B cell (primary cell): ENCODE measurements around the gene MAP3K5. TPM values are rescaled to one million over a fixed set of nuclear protein-coding genes. Genes with fewer than 3 reads are reported as not detected.

ENCODE experiments used
- ATAC-seq: fragments of 200-7000 bp; cut with Tn5 transposase; one replicate; pipeline ENCODE4 v1.10.0; 2021; ENCODE audit warnings: low read depth, mild to moderate bottlenecking, moderate number of reproducible peaks, moderate library complexity
- CTCF ChIA-PET: fragments of 350-600 bp; sonication (Branson Sonifier 250); formaldehyde crosslinking; loops from one replicate; lab custom pipeline; 2021; ENCODE audit warnings: antibody characterized with exemption, inconsistent platforms; lab: Charles Lee
- POLR2A ChIA-PET: fragments of 350-600 bp; sonication (Branson Sonifier 250); formaldehyde crosslinking; loops from one replicate; lab custom pipeline; 2021; ENCODE audit warnings: antibody characterized with exemption; lab: Charles Lee
- DNase-seq: peaks from one replicate; pipeline ENCODE4 v3.0.0; 2013
- H2AFZ ChIP-seq: 2 replicates; pipeline ENCODE4 v1.6.1; 2012; ENCODE audit warnings: mild to moderate bottlenecking, low read depth, low read length; ENCODE audit not compliant: insufficient read depth, poor library complexity, severe bottlenecking
- H3K27ac ChIP-seq, 2 donors: 1 replicate in 1 of 2; 2 replicates in 1 of 2; pipeline ENCODE4 v1.5.1; 2012 to 2013; ENCODE audit warnings: low read length in 2 of 2, mild to moderate bottlenecking in 2 of 2, moderate library complexity in 1 of 2
- H3K27me3 ChIP-seq, 4 experiments: fragments of 200-600 bp in 1 of 4; sonication (generic) in 1 of 4; replicated peaks in 1 of 4; 1 replicate in 2 of 4; 2 replicates in 2 of 4; pipeline versions ENCODE4 v1.6.1 to v1.7.0; 2013 to 2016; ENCODE audit warnings: low read length in 3 of 4, mild to moderate bottlenecking in 2 of 4, mixed read lengths in 1 of 4, moderate library complexity in 1 of 4; ENCODE audit not compliant: insufficient read depth in 4 of 4, control insufficient read depth in 3 of 4; ENCODE audit errors: control extremely low read depth in 1 of 4
- H3K36me3 ChIP-seq, 2 experiments: replicated peaks in 1 of 2; 1 replicate in 1 of 2; 2 replicates in 1 of 2; pipeline versions ENCODE4 v1.6.1 to v1.7.1; 2013; ENCODE audit warnings: low read length in 1 of 2; ENCODE audit not compliant: insufficient read depth in 2 of 2, control insufficient read depth in 1 of 2; ENCODE audit errors: control extremely low read depth in 1 of 2, extremely low read depth in 1 of 2
- H3K4me1 ChIP-seq, 2 donors: fragments of 200-600 bp in 1 of 2; sonication (generic) in 1 of 2; 1 replicate in 1 of 2; 2 replicates in 1 of 2; pipeline versions ENCODE4 v1.5.1 to v1.6.1; 2013 to 2017; ENCODE audit warnings: low read length in 2 of 2; ENCODE audit not compliant: control insufficient read depth in 2 of 2, insufficient read depth in 2 of 2
- H3K4me2 ChIP-seq: replicated peaks from 2 replicates; pipeline ENCODE3; 2012; ENCODE audit warnings: mild to moderate bottlenecking, low read depth, low read length; ENCODE audit not compliant: poor library complexity, severe bottlenecking
- H3K4me3 ChIP-seq, 5 experiments: fragments of 200-600 bp in 1 of 5; sonication (generic) in 1 of 5; 1 replicate in 3 of 5; 2 replicates in 2 of 5; pipeline versions ENCODE4 v1.5.1 to v1.7.0; 2011 to 2016; ENCODE audit warnings: low read length in 4 of 5, mild to moderate bottlenecking in 4 of 5, low read depth in 2 of 5, control low read depth in 1 of 5, moderate library complexity in 1 of 5; ENCODE audit not compliant: insufficient read depth in 1 of 5; ENCODE audit errors: control extremely low read depth in 1 of 5, extremely low read depth in 1 of 5
- H3K79me2 ChIP-seq: fragments of 200-600 bp; sonication (generic); one replicate; pipeline ENCODE4 v1.6.0; 2016; ENCODE audit warnings: low read length; ENCODE audit not compliant: control insufficient read depth, insufficient read depth
- H3K9ac ChIP-seq: fragments of 200-600 bp; sonication (generic); 2 replicates; pipeline ENCODE4 v1.6.1; 2017; ENCODE audit warnings: mild to moderate bottlenecking, low read length, moderate library complexity
- H3K9me3 ChIP-seq, 3 donors: one replicate each; pipeline versions ENCODE4 v1.6.1 to v1.7.1; 2013; ENCODE audit warnings: low read length in 2 of 3; ENCODE audit not compliant: control insufficient read depth in 2 of 3, insufficient read depth in 1 of 3; ENCODE audit errors: control extremely low read depth in 1 of 3
- H4K20me1 ChIP-seq: 2 replicates; pipeline ENCODE4 v1.6.0; 2012; ENCODE audit warnings: mild to moderate bottlenecking, low read length; ENCODE audit not compliant: insufficient read depth, control insufficient read depth, poor library complexity, severe bottlenecking
- H3K27ac Mint-ChIP-seq: one replicate; pipeline ENCODE4 v1.8.0; 2021; ENCODE audit warnings: mixed read lengths
- H3K27me3 Mint-ChIP-seq: one replicate; pipeline ENCODE4 v1.8.0; 2021; ENCODE audit warnings: mixed read lengths
- H3K4me1 Mint-ChIP-seq: one replicate; pipeline ENCODE4 v1.8.0; 2021; ENCODE audit warnings: mixed read lengths
- H3K4me3 Mint-ChIP-seq: one replicate; pipeline ENCODE4 v1.8.0; 2021; ENCODE audit warnings: mixed read lengths
- H3K9me3 Mint-ChIP-seq: one replicate; pipeline ENCODE4 v1.8.0; 2022; ENCODE audit warnings: mixed read lengths; ENCODE audit not compliant: insufficient read depth
- EZH2 ChIP-seq: IDR thresholded peaks from 2 replicates; pipeline ENCODE4 v1.6.1; 2012; ENCODE audit warnings: borderline replicate concordance, low read depth, mild to moderate bottlenecking, moderate library complexity, low read length; ENCODE audit not compliant: insufficient read depth, poor library complexity, severe bottlenecking
- WGBS: methylation state at CpG from one replicate; pipeline ENCODE4 v1.1.5; 2013; ENCODE audit warnings: missing lambda C conversion rate; ENCODE audit not compliant: insufficient coverage; 5-methylcytosine and 5-hydroxymethylcytosine counted together
- intact Hi-C: fragments of 100-400 bp; cut with micrococcal nuclease; formaldehyde crosslinking; loops from one replicate; pipeline ENCODE4 v1.10.0; 2022
- polyA plus RNA-seq: library from polyadenylated mRNA; depleted of rRNA; stranded (reverse); fragments of >200 nt; gene quantifications from 2 replicates; pipeline ENCODE4 v1.2.3, GENCODE V29; 2012
- total RNA-seq, 2 donors: library from RNA; stranded (reverse); fragments of 120-200 nt in 1 of 2; gene quantifications; 1 replicate in 1 of 2; 2 replicates in 1 of 2; pipeline versions ENCODE4 v1.2.3 to v1.2.4, GENCODE V29; 2013 to 2022
- TF ChIP-seq, protein P1 (sequence below): fragments of 200-600 bp; IDR thresholded peaks from one replicate; pipeline ENCODE4 v1.8.0; 2022; ENCODE audit warnings: antibody characterized with exemption, mild to moderate bottlenecking

The MAP3K5 gene
- total and polyA plus RNA-seq, 2 donors (not counting 1 experiment from before 2014, with no cell fraction given): 5.7 to 34.1 TPM

DNA sequence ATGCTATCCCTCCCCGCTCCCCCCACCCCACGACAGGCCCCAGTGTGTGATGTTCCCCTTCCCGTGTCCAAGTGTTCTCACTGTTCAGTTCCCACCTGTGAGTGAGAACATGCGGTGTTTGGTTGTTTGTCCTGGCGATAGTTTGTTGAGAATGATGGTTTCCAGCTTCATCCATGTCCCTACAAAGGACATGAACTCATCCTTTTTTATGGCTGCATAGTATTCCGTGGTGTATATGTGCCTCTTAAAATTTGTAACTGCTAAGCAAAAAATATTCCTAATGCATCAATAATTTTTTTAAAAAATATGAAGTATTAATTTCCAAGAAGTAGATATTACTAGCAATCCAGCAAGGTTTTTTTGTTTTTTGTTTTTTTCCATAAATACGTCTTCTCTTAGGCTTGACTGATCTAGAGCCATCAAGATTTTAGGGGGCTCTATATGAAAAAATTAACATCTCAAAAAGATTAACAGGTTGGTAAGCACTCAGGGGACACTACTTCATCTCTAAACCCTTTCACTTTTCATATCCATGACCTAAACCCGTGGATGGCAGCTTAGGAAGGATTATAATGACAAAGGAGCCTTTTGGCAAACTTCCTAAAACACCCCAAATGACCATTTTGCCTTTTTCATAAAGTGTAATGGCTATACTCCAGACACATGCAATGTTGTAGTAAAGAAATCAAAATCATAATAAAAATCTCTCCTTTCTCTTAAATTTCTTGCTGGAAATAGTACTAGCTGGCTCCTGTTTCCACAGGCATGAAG lies 256.2 kb downstream of the MAP3K5 start:
- no CpG with 5 or more reads among the region's 8 CpGs for WGBS
- H3K79me2 ChIP-seq: no peaks in the 10 kb centered on the region
- CTCF ChIA-PET: no interaction called here

More for the DNA sequence above, 256.2 kb downstream of the MAP3K5 start:
- DNase-seq: no peak
- POLR2A ChIA-PET: no interaction called here
- no peaks in the 10 kb centered on the region for H4K20me1 ChIP-seq
- H3K9me3 Mint-ChIP-seq: peaks cover 2% of the 10 kb centered on the region
- no peak overlapping the region for H2AFZ ChIP-seq
- H3K9ac ChIP-seq: no peak overlapping the region
- H3K27me3 Mint-ChIP-seq: peaks cover 18% of the 10 kb centered on the region
- no peak for ATAC-seq
- H3K9me3 ChIP-seq: no peaks in the 10 kb centered on the region
- no peak overlapping the region for H3K4me3 Mint-ChIP-seq
- H3K4me2 ChIP-seq: no peak overlapping the region
- no peaks in the 10 kb centered on the region for H3K4me1 ChIP-seq
- peaks cover 0 to 2% (median 0%) of the 10 kb centered on the region in 4 experiments for H3K27me3 ChIP-seq
- H3K27ac ChIP-seq: no peak overlapping the region
- TF ChIP-seq, protein P1, sequence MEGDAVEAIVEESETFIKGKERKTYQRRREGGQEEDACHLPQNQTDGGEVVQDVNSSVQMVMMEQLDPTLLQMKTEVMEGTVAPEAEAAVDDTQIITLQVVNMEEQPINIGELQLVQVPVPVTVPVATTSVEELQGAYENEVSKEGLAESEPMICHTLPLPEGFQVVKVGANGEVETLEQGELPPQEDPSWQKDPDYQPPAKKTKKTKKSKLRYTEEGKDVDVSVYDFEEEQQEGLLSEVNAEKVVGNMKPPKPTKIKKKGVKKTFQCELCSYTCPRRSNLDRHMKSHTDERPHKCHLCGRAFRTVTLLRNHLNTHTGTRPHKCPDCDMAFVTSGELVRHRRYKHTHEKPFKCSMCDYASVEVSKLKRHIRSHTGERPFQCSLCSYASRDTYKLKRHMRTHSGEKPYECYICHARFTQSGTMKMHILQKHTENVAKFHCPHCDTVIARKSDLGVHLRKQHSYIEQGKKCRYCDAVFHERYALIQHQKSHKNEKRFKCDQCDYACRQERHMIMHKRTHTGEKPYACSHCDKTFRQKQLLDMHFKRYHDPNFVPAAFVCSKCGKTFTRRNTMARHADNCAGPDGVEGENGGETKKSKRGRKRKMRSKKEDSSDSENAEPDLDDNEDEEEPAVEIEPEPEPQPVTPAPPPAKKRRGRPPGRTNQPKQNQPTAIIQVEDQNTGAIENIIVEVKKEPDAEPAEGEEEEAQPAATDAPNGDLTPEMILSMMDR: no peak
- TF ChIP-seq EZH2: no peak
- no peak overlapping the region for H3K27ac Mint-ChIP-seq
- H3K4me3 ChIP-seq: no peak overlapping the region
- H3K4me1 Mint-ChIP-seq: no peaks in the 10 kb centered on the region
- intact Hi-C loops: no loop called here
- H3K36me3 ChIP-seq: no peaks in the 10 kb centered on the region
